Stimulated activated CD4-positive, alpha-beta T cell treated with anti-CD3 and anti-CD28 coated beads, Interleukin-2, amount 100 ng/mL, for 48 hours (primary cell): ENCODE results near the gene ARHGAP4.

Experiments used
- DNase-seq, 2 donors: peaks; one replicate each; pipeline ENCODE4 v3.0.0-alpha.2; 2020

The ARHGAP4 gene

DNA sequence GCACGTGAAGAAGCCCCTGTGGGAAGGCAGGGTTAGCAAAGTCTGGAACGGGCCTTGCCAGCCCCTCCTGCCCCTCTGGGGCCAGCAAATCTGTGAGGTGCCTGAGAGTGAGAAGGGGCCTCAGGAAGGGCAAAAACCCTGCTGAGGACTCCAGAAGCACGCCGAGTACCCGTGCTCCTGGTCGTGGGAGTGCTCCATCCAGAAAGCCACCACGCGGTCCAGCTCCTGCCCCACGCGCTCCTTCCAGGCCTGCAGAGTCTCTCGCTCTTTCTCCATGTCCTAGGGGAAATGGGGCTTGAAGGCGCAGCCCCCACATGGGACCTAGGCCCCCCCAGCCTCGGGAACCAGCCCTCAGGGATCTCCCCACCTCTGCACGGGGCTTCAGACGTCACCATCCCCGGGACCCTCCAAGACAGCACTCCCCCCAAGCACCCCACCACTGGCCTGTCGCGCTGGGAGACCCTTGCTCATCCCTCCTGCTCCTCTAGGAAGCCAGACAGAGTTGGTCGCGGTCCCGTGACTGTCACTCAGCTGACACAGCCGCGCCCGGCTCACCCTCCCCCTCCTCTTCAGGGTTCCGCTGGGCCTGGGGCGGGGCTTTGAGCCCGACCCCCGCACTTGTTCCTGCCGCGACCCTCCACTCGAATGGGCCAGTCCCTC is 18.2 kb upstream of the ARHGAP4 start, which contains the start of gene RENBP:
Gene RENBP, minus strand, starts transcription at position 504 of the 660 bp plus-strand sequence. Its CDS starts 33 bp downstream, at position 471.
- no peak for DNase-seq

DNA sequence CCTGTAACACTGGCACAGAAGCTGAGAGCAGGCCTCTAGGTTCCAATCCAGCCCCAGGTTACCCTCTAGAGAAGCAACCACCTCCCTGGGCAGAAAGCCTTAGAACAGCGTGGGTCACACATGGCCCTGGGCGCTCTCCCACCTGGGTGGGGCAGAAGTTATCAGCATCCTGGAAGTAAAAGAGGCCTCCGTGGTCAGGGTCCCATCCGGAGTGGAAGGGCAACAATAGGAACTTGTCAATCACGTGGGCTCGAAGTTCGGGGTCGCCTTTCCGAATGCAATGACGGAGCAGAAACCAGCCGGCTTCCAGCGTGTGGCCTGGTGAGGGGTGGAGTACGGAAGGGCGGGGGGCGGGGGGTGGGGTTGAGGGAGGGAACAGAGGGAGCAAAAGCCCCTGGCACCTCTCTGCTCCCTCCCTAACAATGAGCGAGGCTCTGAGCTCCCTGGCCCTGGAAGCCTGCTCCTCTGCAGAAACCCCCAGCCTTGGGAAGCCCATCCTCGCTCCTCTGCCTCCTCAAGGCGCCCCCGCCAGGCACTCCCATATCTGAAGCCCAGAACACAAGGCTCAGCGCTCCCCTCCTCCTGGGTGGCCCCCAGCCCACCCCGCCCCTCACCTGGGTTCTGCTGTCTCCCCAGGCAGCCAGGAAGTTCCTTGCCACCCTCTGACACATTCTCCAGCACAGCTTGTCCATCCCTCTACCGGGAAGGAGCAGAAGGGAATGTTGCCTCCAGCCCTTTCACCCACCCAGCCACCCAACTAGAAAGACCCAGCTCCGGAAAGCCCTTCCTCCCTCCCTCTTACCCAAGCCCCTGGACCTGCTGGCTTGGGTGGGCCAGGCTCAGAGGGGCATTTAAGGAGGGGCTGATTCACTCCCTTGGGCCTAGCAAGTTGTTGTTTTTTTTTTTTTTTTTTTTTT is 15.5 kb upstream of the ARHGAP4 start:
- no peak for DNase-seq

DNA sequence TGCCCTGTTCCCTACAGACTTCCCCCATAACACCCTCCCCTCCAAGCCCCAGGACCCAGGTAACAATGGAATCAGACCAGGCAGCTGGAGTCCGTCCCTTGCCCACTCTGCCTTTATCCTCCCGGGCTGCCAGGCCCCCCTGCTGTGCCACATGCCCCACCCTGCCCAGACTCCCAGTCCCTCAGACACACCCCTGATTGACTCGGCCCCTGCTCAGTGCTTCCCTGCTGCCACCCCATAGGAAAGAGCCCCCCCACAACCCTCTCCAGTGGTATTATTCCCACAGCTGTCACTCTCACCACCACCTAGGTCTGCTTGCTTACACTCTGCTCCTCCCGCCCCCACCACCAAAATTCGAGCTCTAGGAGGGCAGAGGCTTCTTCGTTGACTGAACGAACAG is 13.5 kb upstream of the ARHGAP4 start:
- no peak for DNase-seq

DNA sequence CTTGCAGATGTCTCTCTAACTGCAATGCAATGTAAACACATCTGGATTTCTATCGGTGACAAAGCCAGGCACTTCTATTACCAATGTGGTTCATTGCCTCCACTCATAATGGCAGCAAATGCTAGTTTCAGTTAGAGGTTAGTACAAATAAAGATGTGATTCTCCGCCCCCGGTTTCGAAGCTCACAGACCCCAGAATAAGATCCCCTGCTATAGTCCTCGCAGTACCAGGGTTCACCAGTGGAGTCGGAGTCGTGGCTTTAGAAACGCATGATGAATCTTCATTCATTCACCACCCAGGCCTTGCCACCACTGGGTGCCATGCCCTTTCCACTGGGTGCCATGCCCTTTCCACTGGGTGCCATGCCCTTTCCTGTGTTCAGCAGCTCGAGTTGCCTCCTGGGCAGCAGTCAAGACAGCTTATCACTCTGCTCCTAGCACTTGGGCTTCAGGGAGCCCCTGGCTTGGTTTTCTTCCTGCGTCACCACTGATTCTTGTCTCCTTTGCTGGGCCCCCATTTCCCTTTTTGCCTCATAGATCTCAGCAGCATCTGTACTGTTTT is 12.2 kb upstream of the ARHGAP4 start:
- no peak for DNase-seq

DNA sequence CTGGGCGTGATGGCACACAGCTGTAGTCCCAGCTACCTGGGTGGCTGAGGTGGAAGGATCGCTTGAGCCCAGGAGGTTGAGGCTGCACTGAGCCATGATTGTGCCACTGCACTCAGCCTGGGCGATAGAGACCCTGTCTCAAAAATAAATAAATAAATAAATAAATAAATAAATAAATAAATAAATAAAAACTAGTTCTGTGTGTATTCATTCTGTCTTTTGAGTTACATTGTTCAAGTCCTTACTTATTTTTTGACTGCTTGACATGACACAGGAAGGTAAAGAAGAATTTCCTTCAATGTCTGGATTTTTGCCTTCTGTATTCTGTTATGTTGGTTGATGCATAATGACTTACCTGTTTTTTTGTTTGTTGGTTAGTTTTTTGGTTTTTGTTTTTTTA is 11.0 kb upstream of the ARHGAP4 start:
- DNase-seq, result no peak

DNA sequence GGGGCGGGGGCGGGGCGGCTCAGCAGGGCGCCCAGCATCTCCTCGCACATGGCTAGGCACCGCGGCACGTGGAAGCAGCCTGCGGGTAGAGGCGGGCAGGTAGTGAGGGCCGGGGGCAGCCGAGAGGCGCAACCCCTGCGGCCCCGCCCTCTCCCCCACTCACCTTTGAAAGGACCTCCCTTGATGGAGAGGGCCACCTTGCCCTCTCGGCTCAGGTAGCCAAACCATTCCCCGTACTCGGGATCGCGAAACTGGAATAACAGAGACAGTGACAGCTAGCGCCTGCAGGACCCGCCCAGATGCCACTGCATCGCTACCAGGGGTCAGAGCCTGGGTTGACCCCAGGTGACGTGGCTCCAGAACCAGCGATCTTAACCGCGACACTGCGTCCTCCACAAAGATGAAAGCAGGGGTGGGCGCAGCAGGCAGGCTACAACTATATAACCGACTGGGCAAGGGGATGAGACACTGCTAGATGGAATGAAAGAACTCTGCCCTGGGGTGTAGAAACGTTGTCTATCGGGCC is 9.3 kb upstream of the ARHGAP4 start:
- no peak for DNase-seq

DNA sequence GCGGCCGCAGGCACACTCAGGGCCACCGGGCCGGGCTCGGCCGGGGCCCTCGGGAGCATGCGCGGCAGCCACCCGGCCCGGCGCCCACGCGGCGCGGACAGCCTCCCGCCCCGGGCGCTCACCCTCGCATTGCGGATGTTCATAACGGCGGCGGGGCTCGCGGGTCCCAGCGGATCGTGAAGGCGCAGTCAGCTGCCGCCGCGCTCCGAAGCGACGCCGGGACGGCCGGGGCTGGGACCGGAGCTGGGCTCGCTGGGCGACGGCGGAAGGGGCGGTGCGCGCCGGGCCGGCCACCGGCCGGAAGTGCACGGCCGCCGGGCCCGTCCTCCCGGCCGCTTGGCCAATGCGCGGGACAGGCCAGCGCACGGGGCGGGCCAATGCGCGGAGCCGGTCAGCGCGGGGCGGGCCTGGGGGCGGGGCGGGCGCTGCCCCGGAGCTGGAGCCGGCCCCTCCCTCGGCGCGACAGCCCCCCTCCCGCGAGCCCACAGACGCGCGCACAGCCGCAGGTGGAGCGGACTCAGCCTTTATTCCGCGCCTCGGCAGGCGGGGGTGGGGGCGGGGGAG is 8.8 kb upstream of the ARHGAP4 start, which contains the start of gene NAA10:
Gene NAA10, minus strand, starts transcription at position 276 of the 564 bp plus-strand sequence. Its CDS starts 133 bp downstream, at position 143.
- DNase-seq, result peak; percentile 40 to 50

DNA sequence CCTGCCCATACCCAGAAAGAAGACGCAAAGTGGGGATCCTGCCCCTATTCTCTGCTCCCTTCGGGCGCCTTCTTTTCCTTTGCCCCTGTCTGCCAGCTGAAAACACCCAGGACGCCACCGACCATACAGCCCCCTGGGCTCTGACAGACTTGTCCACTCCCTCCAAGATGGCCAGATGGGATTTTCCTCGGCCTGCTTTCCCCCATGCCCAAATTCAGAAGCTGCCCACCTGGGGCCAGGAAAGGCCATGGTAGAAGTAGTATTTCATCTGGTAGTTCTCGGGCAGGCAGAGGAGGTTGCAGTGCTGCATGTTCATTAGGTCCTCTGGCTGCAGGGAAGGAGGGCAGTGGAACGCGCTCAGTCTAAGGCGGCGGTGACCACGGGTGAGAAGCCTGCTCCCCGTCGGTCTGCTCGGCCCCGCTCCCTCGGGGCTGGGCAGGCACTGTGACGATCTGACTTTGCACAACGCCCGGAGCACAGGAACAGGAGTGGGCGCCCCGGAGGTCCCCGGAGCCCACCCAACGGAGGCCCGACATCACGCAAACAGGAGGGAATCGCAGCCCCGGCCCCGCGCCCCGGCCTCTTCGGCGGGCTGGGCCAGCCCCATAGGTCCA is 8.2 kb upstream of the ARHGAP4 start:
- no peak for DNase-seq

DNA sequence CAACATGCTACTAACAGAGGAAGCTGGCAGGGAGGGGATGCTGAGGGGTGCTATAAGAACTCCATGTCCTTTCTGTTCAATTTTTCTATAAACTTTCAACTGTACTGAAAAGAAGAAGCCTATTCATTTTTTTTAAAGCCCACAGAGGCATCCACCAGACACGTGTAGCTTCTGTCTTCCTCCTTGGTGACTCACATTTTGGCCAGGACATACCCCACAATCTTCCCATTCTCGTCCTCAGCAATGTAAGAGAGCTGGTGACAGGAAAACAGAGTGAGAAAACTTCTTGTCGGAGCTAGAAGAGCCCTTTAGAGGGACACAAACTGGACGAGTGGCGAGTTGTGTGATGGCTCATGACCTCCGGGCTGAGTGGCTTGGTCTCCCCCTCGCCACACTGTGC is 7.7 kb upstream of the ARHGAP4 start:
- no peak for DNase-seq

DNA sequence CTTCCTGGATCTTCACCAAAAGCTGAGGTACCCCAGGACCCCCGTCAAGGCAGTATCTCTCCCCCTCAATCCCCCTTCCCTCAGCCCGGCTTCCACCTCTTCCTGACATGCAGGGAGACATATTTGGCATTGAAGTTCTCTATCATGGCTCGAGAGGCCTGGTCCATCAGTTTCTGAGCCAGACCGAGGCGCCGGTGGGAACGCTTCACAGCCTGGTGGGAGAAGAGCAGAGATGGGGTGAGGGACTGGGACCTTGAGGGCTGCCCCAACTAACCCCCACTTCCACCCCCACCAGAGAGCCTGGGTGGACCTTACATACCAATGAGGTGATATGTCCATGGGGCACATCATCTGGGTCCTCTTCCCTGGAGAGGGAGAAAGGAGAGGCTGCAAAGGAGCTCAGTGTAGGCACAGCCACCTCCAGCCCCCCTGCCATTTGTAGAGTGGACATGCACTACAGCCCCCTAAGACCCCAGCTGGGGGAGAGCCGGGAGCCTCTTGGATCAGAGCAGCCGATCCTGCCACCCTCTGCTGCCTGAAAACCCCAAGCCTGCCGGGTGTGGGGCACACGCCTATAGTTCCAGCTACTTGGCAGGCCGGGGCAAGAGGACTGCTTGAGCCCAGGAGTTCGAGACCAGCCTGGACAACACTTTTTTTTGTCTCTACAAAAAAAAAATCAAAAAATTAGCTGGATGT is 6.3 kb upstream of the ARHGAP4 start:
- no peak for DNase-seq

DNA sequence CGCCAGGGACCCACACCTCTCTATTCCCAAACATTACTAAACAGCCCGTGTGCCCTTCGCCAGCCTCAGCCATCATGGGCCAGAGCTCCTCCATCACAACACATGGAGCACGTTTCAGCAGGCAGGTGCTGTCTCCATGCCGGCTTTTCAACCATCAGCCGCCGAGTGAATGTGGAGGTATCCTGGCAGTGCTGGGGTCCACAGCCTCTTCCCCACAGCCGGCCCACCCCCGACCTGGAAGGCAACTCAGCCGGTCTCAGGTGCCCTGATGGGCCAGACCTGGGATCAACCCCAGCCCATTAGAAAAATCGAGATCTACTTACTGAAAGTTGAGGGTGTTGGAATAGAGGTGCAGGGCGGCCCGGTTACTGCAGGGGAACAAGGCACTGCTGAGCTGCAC is 5.7 kb upstream of the ARHGAP4 start:
- no peak for DNase-seq

DNA sequence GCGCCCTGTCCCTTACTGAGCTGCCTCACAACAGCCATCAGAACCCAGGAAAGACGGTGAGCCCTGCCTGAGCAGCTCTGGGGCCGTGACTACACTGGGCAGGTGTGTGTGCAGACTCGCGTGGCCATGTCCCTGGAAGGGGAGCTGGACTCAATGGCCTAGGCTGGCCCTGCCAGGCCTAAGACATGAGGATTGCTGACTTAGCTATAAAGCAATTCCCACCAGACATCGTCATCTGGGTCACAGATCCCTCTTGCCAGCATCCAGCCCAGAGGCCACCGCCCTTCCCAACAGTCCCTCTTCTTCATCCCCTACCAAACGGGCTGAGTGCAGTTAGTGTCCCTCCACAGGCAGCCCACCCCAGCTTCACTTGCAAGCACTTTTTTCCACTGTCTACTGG is 5.1 kb upstream of the ARHGAP4 start:
- DNase-seq, result no peak

DNA sequence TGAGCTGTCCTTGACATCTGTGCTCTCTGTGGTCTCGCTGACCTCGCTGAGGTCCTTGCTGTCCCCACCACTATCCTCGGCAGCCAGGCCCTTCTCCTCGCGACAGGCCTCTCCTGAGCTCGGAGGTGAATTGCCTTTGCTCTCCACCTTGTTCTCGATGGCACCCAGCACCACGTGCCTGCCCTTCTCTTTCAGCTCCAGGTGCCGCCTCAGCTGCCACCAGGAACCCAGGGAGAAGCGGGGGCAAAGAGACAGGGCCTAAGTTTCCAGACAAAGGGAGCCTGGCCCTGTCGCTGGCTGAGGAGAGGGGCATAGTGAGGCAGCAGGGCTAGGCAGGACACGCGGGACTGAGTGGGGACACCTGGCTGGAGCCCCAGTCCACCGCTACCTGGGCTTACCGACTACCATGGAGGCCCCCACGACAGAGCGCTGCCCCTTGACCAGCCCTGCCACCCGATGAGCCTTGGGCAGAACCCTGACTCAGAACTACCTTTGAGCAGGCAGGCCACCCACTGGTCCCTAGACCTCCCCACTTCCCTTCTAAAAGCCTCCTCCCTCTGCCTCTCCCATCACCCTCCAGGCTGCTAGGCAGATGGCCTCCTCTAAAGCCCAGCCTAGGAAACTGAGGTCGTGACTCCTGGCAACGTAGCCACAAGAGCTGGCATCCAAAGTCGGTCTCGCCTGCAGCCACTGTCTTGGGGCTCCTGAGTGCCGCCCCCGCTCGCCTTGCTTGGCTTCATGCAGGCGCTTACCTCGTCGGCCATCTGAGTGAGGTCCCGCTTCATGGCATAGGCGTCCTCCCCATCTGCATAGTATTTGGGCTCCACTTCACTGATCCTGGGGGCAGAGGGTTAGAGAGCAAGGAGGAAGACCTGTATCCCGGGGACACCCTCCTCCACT is 4.2 kb upstream of the ARHGAP4 start:
- no peak for DNase-seq

DNA sequence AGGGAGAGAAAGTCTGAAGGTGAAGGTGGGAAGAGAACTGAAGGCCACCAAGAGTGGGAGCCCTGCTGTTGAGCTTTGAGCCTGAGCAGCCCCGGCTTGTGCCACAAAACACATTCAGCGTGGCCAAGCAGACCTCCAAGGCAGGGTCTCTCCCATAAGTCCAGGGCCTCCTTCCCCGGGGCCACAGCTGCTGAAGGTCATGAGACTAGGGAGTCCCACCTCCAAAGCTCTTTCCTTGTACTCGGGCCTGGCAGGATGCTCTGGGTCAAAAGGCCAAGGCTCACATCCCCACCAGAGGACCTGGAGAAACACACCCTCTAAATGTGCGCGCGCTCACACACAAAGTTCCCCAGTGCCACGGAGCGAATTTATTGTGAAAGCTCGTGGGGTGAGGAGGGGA is 3.5 kb upstream of the ARHGAP4 start:
- no peak for DNase-seq

DNA sequence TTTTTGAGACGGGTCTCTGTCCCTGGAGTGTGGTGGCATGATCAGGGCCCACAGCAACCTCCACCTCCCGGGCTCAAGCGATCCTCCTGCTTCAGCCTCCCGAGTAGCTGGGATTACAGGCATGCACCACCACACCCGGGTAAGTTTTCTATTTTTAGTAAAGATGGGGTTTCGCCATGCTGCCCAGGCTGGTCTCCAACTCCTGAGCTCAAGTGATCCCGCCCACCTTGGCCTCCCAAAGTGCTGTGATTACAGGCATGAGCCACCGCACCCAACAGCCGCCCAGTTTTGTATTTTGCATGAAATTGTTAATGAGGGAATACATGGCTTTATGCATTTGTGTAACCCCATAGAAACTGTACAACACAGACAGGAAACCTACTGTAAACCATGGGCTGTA is 2.8 kb upstream of the ARHGAP4 start:
- DNase-seq, result no peak

DNA sequence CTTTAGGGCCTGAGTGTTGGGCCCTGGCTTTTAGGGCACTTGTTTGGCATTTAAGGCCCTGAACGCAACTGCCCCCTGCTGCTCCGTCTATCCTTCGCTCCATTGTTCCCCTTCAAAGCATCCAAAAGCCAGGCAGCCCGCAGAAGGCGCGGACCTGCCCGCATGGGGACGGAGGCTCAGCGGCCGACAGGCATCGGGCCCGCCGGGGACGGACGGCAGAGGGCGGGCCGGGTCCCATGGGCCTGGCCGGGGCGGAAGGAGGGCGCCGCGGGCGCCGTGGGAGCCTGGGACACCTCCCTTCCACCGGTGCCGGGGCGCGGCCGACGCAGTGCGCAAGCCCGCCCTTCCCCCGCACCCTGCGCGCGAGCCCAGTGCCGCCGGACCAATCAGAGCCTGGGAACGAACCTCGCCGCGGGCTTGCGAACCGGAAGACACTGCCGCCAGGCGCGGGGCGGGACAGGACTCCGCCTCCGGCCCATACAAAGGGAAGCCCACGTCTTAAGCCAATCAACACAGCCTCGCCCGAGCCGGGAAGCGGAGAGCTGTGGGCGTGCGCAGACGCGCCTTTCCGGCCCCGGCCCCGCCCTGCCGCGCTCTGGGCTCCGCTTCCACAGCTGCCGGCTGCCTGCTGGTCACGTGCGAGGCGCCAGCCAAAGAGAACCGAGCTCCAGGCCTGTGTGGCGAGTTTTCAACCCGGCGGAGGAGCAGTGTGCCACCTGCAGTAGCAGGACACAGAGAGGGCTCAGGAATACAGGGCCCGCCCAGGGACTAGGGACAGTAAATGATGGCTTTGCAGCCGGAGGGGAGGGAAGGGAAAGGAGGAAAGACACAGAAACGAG is 2.1 kb upstream of the ARHGAP4 start:
- DNase-seq, result peak; percentile 82 to 89

DNA sequence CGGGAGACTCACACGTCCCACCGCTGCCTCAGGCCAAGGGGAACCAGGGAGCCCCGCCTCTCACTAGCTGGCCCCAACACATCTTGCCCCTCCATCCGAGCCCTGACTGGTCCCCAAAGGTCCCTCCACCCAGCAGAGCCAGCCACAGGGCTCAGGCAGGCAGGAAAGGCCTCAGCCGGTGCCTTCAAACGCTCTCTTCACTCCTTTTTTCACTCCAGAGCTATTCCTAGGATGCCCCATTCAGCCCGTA is 1.5 kb upstream of the ARHGAP4 start:
- no peak for DNase-seq

DNA sequence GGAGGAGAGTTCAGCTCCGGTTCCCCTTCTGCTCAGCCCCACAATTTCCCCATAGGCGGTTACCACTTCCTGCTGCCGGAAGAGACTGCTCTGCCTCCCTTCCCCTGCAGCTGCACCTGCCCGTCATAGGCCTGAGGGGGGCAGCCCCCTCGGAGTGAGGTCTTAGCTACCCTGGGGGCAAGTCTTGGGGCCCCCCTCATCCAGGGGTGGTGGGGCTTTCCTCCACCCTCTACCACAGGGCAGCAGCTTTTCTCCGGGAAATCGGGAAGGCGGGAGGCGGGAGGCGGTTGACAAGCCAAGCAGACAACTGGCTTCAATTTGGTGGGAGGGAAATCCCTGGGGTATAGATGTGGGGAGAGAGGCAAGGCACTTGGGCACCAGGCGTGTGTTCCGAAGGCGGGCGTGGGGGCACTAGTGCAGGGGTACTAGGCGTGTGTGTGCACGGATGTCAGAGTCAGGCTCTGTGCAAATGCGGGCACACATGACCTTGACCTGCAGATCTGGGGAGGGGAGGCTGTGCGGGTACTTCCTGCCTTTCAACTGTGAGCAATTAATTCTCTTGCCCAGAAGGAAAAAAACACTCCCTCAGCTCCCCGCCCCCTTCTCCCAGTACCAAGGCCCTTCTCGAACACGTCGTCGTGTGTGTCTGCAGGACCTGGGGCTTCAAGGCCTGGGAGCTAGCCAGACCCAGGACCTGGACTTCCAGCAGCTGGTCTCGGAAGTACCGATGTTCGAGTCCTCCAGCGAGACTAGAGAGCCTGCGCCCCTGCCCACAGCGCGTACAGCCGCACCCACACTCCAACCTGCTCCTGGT is 1.0 kb upstream of the ARHGAP4 start:
- peak; percentile 52 to 54 for DNase-seq

DNA sequence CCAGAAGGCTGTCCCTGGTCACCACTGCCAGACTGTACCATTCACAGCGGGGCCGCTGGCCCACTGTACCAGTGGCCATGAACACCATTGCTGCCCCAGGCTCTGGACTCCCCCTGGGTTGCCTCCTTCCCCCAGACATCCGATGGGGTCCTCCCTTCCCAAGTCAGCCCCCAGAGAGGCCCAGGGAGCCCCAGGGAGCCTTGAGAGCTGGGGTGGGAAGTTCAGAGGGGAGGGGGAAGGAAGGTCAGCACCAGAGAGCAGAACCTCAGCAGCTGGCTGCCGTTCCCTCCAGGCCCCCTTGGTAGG is 441 bp upstream of the ARHGAP4 start:
- no peak for DNase-seq

DNA sequence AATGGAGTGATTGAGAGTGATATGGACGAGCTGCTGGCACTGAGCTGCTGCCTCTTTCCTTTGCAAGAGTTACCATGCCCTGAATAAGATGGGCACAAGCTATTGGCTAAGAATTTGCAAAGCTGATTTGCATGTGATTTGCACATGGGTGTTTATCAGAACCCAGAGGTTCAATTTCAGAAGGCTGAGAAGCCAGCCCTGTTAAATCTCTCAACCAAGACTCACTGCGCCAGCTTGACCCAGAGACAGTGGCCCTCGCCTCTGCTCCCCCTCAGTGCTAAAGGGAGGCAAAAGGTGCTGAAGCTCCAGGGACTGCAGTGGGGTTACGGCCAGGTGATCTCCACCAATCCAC is 701 bp downstream of the ARHGAP4 start:
- no peak for DNase-seq
